Prostate gland (tissue), 2 donors: Measurements from ENCODE around the gene OR52I2. TPM values are rescaled to one million over a fixed set of nuclear protein-coding genes. Genes with fewer than 3 reads are reported as not detected.
A peak's percentile ranks its signal among the peaks of the same experiment; 100 is the strongest.

Source experiments
- DNase-seq: peaks from one replicate; pipeline ENCODE4 v3.0.0-alpha.2; 2019; ENCODE audit warnings: low spot score
- H3K27ac ChIP-seq, 2 donors: fragments of 200-600 bp; sonication (generic); 2 replicates each; pipeline ENCODE4 v1.5.1; 2017 to 2019
- H3K27me3 ChIP-seq: fragments of 200-600 bp; sonication (generic); replicated peaks from 2 replicates; pipeline ENCODE4 v1.5.1; 2019; ENCODE audit not compliant: insufficient read depth
- H3K36me3 ChIP-seq, 2 donors: fragments of 200-600 bp; sonication (generic); 1 replicate in 1 of 2; 2 replicates in 1 of 2; pipeline versions ENCODE4 v1.5.1 to v1.8.1; 2017 to 2019
- H3K4me1 ChIP-seq: fragments of 200-600 bp; sonication (generic); replicated peaks from 2 replicates; pipeline ENCODE4 v1.5.1; 2019
- H3K4me3 ChIP-seq, 2 donors: fragments of 200-600 bp; sonication (generic); 2 replicates each; pipeline ENCODE4 v1.5.1; 2017 to 2019
- H3K9me3 ChIP-seq: fragments of 200-600 bp; sonication (generic); 2 replicates; pipeline ENCODE4 v1.5.1; 2017
- CTCF ChIP-seq, 4 experiments: fragments of 200-600 bp in 2 of 4; fragments of 450-650 bp in 2 of 4; sonication (generic) in 2 of 4; IDR thresholded peaks; 1 replicate in 3 of 4; 2 replicates in 1 of 4; pipeline ENCODE4 v1.5.1; 2016 to 2019; ENCODE audit warnings: antibody characterized with exemption in 4 of 4, mild to moderate bottlenecking in 2 of 4, moderate library complexity in 2 of 4
- POLR2A ChIP-seq: fragments of 450-650 bp; IDR thresholded peaks from one replicate; pipeline ENCODE4 v1.6.1; 2016; ENCODE audit warnings: antibody characterized with exemption, mild to moderate bottlenecking
- POLR2AphosphoS5 ChIP-seq: sonication (generic); formaldehyde crosslinking; IDR thresholded peaks from one replicate; pipeline ENCODE4 v1.6.1; 2017; ENCODE audit warnings: antibody characterized with exemption
- WGBS: methylation state at CpG from one replicate; pipeline ENCODE4 v1.1.5; 2018; 5-methylcytosine and 5-hydroxymethylcytosine counted together
- intact Hi-C: fragments of 100-400 bp; cut with DNase I; formaldehyde crosslinking; loops from one replicate; pipeline ENCODE4 v1.14.2; 2022
- total RNA-seq, 2 donors: library from RNA; depleted of rRNA; stranded (reverse); fragments of >200 nt; gene quantifications; one replicate each; pipeline ENCODE4 v1.1.0, GENCODE V29; 2016

OR52I2 gene
- total RNA-seq, 2 donors from 2014 or later: not detected

GRCh38 chr11:4626207-4627099 lies 44.9 kb downstream of the OR52I2 start:
- intact Hi-C loops: loop anchor here (2.0 kb wide), 1 partner anchor 378 kb away; no protein-coding TSS in a partner anchor
- TF ChIP-seq POLR2AphosphoS5: peak; percentile 64
- peak; percentile 65 to 90 (median 82) for TF ChIP-seq CTCF (IDR thresholded peaks at IDR 0.05)
- no peak for TF ChIP-seq POLR2A
- Histone ChIP-seq H3K27ac (peak overlapping the region in 1 of 2 donors; percentile 51), H3K4me1 (no peaks in the 10 kb centered on the region), H3K4me3 (no peak overlapping the region), H3K27me3 (no peaks in the 10 kb centered on the region), H3K36me3 (no peaks in the 10 kb centered on the region), H3K9me3 (no peaks in the 10 kb centered on the region)
- DNase-seq: peak; percentile 88
- WGBS: 24% methylated on average over 15 of the region's 15 CpGs

GRCh38 chr11:4636136-4636535 lies 54.6 kb downstream of the OR52I2 start:
- intact Hi-C loops: loop anchor here (2.0 to 5.0 kb wide), 2 partner anchors 61 to 191 kb away; partner anchors contain the start of gene OR51E2
- H3K4me3 ChIP-seq: no peak overlapping the region
- WGBS: 22% methylated on average over 2 of the region's 2 CpGs

GRCh38 chr11:4636962-4637661 lies 55.6 kb downstream of the OR52I2 start, which contains the start of gene OR51D1:
OR51D1 (plus strand) TSS chr11:4637477; CDS start chr11:4639791, 2,314 bp downstream.
- H3K4me1 ChIP-seq: no peaks in the 10 kb centered on the region
- H3K27me3 ChIP-seq: no peaks in the 10 kb centered on the region
- DNase-seq: peak; percentile 71
- peak within 1 kb of the TSS; percentile 68 to 72 for H3K27ac ChIP-seq
- no peaks in the 10 kb centered on the region for H3K36me3 ChIP-seq
- intact Hi-C loops: loop anchor here (2.0 to 5.0 kb wide), 2 partner anchors 60 to 190 kb away; partner anchors contain the start of gene OR51E2
- H3K9me3 ChIP-seq: no peaks in the 10 kb centered on the region
- TF ChIP-seq POLR2A (no peak), CTCF (IDR thresholded peaks at IDR 0.05) (peak; percentile 73 to 91 (median 86)), POLR2AphosphoS5 (peak; percentile 20)
- peak within 1 kb of the TSS in 1 of 2 donors; percentile 12 for H3K4me3 ChIP-seq
- 35% methylated on average over 21 of the region's 21 CpGs for WGBS

More at GRCh38 chr11:4636136-4636535, 54.6 kb downstream of the OR52I2 start:
- H3K4me1 ChIP-seq: no peaks in the 10 kb centered on the region
- peak; percentile 65 for TF ChIP-seq POLR2AphosphoS5
- no peak for TF ChIP-seq CTCF (IDR thresholded peaks at IDR 0.05)
- H3K36me3 ChIP-seq: no peaks in the 10 kb centered on the region
- H3K27ac ChIP-seq: peak overlapping the region; percentile 68 to 72
- no peaks in the 10 kb centered on the region for H3K9me3 ChIP-seq
- DNase-seq: peak; percentile 24
- no peaks in the 10 kb centered on the region for H3K27me3 ChIP-seq

- no peak for DNase-seq
- Histone ChIP-seq H3K9me3 (no peaks in the 10 kb centered on the region), H3K36me3 (no peaks in the 10 kb centered on the region), H3K27me3 (no peaks in the 10 kb centered on the region), H3K4me1 (no peaks in the 10 kb centered on the region), H3K4me3 (no peak overlapping the region), H3K27ac (peak overlapping the region; percentile 68 to 72)
- no peak for TF ChIP-seq POLR2AphosphoS5
- no peak for TF ChIP-seq POLR2A
- no peak for TF ChIP-seq CTCF (IDR thresholded peaks at IDR 0.05)
- 88% methylated on average over 3 of the region's 3 CpGs for WGBS
- intact Hi-C loops: loop anchor here (2.0 to 5.0 kb wide), 2 partner anchors 60 to 189 kb away; partner anchors contain the start of gene OR51E2
These were observed 56.1 kb downstream of the OR52I2 start for GRCh38 chr11:4637662-4638047.
